GM12874 (cell line): ENCODE measurements around the gene KCTD3.

Experiments
- TF ChIP-seq, protein P1 (sequence below): IDR thresholded peaks from 2 replicates; pipeline ENCODE4 v1.5.1; 2011; ENCODE audit warnings: low read depth, mild to moderate bottlenecking, control low read depth, low read length, moderate library complexity; ENCODE audit not compliant: insufficient read depth

The KCTD3 gene

DNA sequence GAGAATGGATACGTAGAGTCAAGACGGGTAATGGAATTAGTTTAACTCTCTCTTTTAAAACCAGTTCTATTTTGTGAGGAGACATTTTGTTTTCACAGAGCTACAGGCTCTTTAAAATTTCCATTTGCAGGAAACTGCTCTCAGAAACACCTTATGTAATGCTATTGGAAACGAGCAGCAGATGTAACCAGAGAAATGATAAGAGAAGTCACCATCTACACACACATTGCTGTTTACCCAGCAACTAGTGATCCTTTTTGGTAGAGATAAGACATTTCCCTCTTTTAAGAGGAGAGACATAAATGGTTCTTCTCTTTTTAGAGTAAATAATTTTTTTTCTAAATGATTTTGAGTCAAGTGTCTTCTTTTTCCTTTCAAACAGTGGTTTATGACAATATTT is 80.6 kb downstream of the KCTD3 start:
- TF ChIP-seq, protein P1, sequence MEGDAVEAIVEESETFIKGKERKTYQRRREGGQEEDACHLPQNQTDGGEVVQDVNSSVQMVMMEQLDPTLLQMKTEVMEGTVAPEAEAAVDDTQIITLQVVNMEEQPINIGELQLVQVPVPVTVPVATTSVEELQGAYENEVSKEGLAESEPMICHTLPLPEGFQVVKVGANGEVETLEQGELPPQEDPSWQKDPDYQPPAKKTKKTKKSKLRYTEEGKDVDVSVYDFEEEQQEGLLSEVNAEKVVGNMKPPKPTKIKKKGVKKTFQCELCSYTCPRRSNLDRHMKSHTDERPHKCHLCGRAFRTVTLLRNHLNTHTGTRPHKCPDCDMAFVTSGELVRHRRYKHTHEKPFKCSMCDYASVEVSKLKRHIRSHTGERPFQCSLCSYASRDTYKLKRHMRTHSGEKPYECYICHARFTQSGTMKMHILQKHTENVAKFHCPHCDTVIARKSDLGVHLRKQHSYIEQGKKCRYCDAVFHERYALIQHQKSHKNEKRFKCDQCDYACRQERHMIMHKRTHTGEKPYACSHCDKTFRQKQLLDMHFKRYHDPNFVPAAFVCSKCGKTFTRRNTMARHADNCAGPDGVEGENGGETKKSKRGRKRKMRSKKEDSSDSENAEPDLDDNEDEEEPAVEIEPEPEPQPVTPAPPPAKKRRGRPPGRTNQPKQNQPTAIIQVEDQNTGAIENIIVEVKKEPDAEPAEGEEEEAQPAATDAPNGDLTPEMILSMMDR, result no peak

DNA sequence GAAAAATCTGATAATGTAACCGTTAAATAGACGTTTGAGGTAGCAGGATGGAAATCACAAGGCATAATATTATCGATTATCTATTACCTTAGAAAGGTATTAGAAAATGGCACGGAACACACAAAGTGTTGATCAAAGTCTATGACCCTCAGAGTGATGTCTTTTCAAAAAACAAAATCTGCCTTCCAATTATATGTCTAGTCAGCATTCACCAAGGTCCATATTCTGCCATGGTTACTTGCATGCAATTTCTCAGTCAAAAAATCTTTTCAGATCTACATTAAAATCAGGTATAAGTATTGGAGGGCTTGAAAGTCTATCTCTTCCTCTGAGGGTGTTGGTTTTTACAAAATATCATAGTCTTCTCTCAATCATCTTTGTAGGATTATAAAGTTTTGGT is 81.9 kb downstream of the KCTD3 start:
- TF ChIP-seq, protein P1, result no peak

DNA sequence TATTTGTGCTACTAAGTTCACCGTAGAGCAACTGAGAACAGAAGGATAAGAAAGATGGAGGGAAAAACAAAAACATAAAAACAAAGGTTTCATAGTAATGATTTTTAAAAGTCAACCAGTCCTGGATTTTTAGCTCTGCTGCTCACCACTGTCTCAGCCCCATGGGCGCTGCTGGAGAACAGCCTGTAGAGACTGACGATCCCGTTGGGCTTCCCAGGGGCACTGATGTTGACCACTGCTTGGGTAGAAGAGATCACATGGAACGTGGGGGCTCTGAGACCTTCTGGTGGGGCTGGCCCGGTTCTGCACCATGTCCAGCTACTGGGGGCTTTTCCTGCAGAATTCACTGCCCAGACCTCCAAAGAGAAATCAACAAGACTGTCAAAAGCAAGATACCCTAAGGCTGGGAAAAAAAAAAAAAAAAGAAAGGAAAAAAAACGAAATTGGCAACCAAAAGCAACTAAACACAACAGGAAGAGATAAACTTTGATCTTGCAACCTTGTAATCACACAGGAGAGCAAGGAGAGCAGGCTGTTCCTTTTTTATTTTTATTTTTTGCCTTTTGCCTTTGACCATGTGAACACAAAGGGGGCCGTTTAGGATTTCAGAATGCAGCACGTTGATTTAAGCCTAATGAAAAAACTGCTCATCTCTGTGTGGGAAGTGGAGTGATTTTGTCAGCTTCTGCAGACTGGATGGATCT is 83.5 kb downstream of the KCTD3 start:
- TF ChIP-seq, protein P1, result no peak

DNA sequence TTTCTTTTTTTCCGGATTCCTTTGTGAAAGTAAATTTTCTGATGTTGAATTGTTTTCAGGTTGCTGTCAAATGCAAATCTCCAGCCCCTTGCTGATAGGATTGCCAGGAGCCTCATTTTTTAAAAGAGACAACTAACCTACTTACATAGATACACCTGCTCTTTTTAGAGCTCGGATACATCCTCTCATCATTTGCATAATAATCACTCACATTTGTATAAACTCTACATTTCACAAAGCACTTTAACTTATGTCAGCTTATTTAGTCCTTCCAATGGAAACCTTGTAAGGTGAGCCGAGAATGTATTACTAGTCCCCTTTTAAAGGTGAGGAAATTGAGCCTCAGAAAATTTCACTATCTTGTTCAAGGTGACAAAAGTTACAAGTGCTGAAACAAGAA is 84.8 kb downstream of the KCTD3 start:
- TF ChIP-seq, protein P1, result no peak

DNA sequence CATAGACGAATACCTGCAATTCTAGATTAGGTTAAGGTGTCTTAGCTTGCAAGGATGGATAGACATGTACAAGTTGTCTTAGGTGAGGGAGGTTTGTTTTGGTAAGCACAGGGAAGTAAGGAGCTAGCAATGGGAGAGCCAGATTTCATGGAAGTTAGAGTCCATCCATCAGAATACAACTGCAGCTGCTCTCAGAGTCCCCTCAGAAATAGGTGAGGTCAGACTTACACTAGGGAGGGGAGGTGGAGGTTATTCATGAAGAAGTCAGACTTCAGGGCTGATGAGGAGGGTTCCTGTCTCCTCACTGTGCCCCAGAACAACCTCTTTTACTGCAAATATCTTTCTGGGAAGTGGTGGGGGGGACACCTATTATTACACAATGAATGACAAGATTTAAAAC is 85.3 kb downstream of the KCTD3 start:
- TF ChIP-seq, protein P1, result no peak

DNA sequence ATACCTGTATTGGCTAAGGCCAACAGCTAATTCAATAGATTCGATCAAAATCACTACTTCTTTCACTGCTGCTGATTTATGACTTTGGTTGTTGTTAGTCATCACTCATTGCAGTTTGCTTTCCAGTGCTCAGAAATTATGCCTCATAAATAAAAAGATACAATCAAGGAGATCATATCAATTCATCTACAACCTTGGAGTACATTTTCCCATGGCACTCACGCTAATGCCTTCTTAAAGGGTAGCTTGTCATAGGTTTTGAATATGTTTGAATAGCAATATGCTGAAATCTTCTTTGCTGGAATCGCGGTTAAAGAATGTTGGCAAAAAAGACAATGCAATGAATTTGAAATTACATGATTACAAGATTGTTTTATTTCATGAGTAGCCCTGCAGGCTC is 89.9 kb downstream of the KCTD3 start:
- TF ChIP-seq, protein P1, result no peak

DNA sequence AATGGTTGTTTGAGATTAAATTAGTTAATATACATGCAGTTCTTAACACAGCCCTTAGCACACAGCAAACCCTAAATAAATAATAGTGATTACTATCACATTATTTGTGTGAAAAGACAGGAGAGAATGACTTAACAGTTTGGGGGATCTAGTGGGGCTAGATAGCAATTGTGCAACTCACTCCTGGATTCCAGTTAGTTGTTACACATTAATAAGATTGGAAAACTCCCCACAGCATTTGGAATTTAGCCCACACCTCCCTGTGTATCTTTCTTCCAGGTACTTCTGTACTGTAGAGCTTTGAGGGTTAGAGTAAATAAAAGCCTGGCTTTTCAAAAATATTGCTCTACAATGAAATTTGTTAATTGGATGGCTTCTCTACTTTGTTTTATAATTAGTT is 93.2 kb downstream of the KCTD3 start:
- TF ChIP-seq, protein P1, result no peak

DNA sequence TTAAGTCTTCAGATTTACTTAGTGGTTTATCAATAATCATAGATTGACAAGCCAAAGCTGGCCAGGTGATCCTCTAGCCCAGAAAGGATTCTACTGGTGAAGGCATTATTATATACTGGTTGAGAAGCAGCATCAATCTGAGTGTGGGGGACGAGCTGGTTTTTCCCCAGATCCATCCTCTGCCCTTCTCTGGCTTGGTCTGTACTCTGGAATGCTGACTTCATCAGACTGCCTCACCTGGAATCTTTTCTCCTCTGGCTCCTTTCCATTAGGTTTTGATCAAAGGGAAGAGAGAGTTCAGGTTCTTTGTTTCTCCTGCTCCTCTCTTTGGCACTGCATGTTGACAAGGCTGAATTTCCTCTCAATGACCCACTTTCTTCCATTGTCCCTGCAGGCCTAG is 93.9 kb downstream of the KCTD3 start:
- TF ChIP-seq, protein P1, result no peak
